Parathyroid adenoma (tissue), 2 donors: Measurements from ENCODE around the gene MARF1.
"Not testable (repeated sequence)": the region's sequence is repeated elsewhere in the genome, so short reads cannot be mapped to it uniquely, and the experiment has no call there.

ENCODE experiments used
- H2AFZ ChIP-seq: fragments of 300-600 bp; sonication (generic); one replicate; pipeline ENCODE4 v1.7.0; 2017; ENCODE audit warnings: antibody characterized with exemption, mild to moderate bottlenecking
- H3K27ac ChIP-seq: fragments of 300-600 bp; sonication (generic); one replicate; pipeline ENCODE4 v1.7.0; 2017
- H3K27me3 ChIP-seq: fragments of 300-600 bp; sonication (generic); one replicate; pipeline ENCODE4 v1.7.0; 2017; ENCODE audit warnings: low read length; ENCODE audit not compliant: control insufficient read depth, insufficient read depth
- H3K36me3 ChIP-seq: fragments of 300-600 bp; sonication (generic); one replicate; pipeline ENCODE4 v1.7.0; 2017; ENCODE audit warnings: low read length; ENCODE audit not compliant: control insufficient read depth, insufficient read depth
- H3K4me1 ChIP-seq: fragments of 300-600 bp; sonication (generic); one replicate; pipeline ENCODE4 v1.7.0; 2017; ENCODE audit warnings: control low read depth
- H3K4me2 ChIP-seq: fragments of 300-600 bp; sonication (generic); one replicate; pipeline ENCODE4 v1.7.0; 2017; ENCODE audit warnings: low read length
- H3K4me3 ChIP-seq: fragments of 300-600 bp; sonication (generic); one replicate; pipeline ENCODE4 v1.7.0; 2017; ENCODE audit warnings: low read depth, low read length
- H3K79me2 ChIP-seq: fragments of 300-600 bp; sonication (generic); one replicate; pipeline ENCODE4 v1.7.0; 2017; ENCODE audit warnings: control low read depth
- H3K9ac ChIP-seq: fragments of 300-600 bp; sonication (generic); one replicate; pipeline ENCODE4 v1.7.0; 2017; ENCODE audit warnings: mild to moderate bottlenecking
- H3K9me3 ChIP-seq: fragments of 300-600 bp; sonication (generic); one replicate; pipeline ENCODE4 v1.7.0; 2017; ENCODE audit warnings: low read length; ENCODE audit not compliant: control insufficient read depth
- TF ChIP-seq, protein P1 (sequence below): fragments of 300-600 bp; sonication (generic); IDR thresholded peaks from one replicate; pipeline ENCODE4 v1.7.0; 2017; ENCODE audit warnings: antibody characterized with exemption, mild to moderate bottlenecking
- donor health status: primary hyperparathyroidism.

The MARF1 gene

DNA sequence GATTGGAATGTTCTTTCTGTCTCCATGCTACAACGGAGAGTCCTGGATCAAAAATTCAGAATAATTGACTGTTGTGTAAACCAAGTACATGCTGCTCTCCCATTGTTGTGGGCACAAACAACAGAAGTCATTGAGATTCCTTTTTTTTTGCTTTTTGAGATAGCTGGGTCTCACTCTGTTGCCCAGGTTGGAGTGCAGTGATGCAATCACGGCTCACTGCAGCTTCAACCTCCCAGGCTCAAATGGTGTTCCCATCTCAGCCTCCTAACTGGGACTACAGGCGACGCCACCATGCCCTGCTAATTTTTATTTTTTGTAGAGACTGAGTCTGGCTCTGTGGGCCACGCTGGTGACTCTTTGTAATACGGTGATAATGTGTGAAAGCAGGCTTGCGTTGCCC lies 31.6 kb upstream of the MARF1 start:
- Histone ChIP-seq H3K9ac (no peak overlapping the region), H3K27me3 (no peaks in the 10 kb centered on the region), H3K4me3 (no peak overlapping the region), H3K4me1 (no peaks in the 10 kb centered on the region), H3K27ac (no peak overlapping the region), H3K4me2 (no peak overlapping the region), H3K79me2 (no peaks in the 10 kb centered on the region), H2AFZ (no peak overlapping the region), H3K9me3 (no peaks in the 10 kb centered on the region), H3K36me3 (no peaks in the 10 kb centered on the region)
- TF ChIP-seq, protein P1, sequence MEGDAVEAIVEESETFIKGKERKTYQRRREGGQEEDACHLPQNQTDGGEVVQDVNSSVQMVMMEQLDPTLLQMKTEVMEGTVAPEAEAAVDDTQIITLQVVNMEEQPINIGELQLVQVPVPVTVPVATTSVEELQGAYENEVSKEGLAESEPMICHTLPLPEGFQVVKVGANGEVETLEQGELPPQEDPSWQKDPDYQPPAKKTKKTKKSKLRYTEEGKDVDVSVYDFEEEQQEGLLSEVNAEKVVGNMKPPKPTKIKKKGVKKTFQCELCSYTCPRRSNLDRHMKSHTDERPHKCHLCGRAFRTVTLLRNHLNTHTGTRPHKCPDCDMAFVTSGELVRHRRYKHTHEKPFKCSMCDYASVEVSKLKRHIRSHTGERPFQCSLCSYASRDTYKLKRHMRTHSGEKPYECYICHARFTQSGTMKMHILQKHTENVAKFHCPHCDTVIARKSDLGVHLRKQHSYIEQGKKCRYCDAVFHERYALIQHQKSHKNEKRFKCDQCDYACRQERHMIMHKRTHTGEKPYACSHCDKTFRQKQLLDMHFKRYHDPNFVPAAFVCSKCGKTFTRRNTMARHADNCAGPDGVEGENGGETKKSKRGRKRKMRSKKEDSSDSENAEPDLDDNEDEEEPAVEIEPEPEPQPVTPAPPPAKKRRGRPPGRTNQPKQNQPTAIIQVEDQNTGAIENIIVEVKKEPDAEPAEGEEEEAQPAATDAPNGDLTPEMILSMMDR = no peak

DNA sequence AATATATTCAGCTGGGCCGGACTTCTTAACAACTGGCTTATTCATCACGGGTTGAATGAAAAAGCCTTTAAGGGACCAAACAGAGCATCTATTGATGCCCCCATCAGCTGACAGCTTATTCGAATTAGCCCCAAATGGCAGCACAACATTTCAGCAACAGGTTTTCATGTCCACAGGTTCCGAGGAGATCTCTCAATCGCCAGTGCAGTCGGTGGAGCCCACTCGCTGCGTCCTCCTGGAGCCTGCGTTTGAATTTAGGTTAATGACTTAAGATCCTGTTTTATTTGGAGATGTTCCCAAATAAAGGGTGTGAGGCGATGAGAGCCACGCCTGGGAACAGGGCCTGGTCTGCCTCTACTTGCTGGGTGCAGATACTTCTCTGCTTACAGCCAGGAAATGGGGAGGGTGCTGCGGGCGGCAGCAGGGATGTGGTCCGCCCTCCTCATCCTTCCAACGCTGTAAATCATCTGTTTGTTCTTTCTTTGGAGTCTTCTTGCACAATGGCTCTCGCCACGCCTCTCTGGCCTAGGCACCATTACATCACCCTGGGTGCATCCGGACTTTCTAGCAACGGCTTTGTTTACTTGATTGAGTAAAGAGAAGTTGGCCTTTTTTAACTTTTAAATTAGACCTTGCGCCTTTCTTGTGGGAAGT lies 29.7 kb upstream of the MARF1 start:
- Histone ChIP-seq H3K27me3 (no peaks in the 10 kb centered on the region), H3K79me2 (no peaks in the 10 kb centered on the region), H3K36me3 (no peaks in the 10 kb centered on the region), H3K4me3 (no peak overlapping the region), H3K4me1 (no peaks in the 10 kb centered on the region), H3K27ac (peak overlapping the region; percentile 71), H3K4me2 (no peak overlapping the region), H3K9me3 (no peaks in the 10 kb centered on the region), H3K9ac (no peak overlapping the region), H2AFZ (no peak overlapping the region)
- TF ChIP-seq, protein P1 = no peak

DNA sequence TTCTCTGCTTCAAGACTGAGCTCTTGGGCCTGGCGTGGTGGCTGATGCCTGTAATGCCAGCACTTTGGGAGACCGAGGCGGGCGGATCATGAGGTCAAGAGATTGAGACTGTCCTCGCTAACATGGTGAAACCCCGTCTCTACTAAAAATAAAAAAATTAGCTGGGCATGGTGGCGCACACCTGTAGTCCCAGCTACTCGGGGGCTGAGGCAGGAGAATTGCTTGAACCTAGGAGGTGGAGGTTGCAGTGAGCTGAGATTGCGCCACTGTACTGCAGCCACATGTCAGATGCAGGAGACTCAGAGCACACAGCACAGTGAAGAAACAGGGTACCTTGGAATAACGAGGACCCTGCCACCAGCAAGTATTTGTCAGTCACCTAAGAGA lies 29.2 kb upstream of the MARF1 start:
- not testable (repeated sequence) for H3K9ac ChIP-seq, H3K4me1 ChIP-seq, H3K9me3 ChIP-seq, H3K4me3 ChIP-seq, H2AFZ ChIP-seq, H3K4me2 ChIP-seq, H3K27me3 ChIP-seq, H3K79me2 ChIP-seq, H3K36me3 ChIP-seq
- H3K27ac ChIP-seq = peak overlapping the region; percentile 68

DNA sequence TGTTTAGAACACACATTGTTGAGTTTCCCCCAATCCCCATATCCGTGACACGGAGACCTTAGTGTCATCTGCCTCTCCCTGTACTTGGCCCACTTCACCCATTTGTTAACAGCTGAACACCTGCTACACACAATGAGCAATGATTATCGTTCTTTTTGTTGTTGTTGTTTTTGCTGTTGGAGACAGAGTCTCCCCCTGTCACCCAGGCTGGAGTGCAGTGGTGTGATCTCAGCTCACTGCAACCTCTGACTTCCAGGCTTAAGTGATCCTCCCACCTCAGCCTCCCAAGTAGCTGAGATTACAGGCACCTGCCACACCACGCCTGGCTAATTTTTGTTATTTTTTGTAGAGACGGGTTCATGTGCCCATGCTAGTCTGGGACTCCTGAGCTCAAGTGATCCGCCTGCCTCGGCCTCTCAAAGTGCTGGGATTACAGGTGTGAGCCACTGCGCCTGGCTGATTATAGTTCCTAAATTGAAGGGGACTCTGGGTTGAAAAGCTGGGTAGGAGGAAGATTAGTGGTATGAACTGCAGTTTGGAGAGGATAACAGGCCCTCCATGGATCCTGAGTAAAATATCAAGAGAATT lies 28.7 kb upstream of the MARF1 start:
- no peaks in the 10 kb centered on the region for H3K4me1 ChIP-seq
- TF ChIP-seq, protein P1 = no peak
- H3K36me3 ChIP-seq = no peaks in the 10 kb centered on the region
- H3K4me2 ChIP-seq = no peak overlapping the region
- no peaks in the 10 kb centered on the region for H3K27me3 ChIP-seq
- no peak overlapping the region for H3K4me3 ChIP-seq
- H3K27ac ChIP-seq = peak overlapping the region; percentile 68
- no peak overlapping the region for H3K9ac ChIP-seq
- no peak overlapping the region for H2AFZ ChIP-seq
- H3K9me3 ChIP-seq = no peaks in the 10 kb centered on the region
- H3K79me2 ChIP-seq = no peaks in the 10 kb centered on the region

DNA sequence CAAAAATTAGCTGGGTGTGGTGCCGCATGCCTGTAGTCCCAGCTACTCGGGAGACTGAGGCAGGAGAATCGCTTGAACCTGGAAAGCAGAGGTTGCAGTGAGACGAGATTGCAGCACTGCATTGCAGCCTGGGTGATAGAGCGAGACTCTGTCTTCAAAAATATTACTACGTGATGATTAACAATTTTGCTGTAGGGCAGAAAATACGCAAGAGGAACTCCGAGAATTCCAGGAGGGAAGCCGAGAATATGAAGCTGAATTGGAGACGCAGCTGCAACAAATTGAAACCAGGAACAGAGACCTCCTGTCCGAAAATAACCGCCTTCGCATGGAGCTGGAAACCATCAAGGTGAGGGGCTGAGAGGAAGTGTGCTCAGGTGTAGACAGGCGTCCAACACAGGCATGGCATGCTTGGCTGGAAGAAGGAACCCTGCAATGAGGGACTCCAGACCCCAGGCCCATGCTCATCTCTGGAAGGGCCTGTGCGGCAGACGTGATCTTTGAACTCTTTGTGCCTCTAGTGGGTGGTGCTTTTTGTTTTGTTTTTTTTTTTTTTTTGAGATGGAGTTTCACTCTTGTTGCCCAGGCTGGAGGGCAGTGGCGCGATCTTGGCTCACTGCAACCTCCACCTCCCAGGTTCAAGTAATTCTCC lies 24.3 kb upstream of the MARF1 start:
- TF ChIP-seq, protein P1 = no peak
- Histone ChIP-seq H3K4me1 (no peaks in the 10 kb centered on the region), H3K79me2 (peaks cover 4% of the 10 kb centered on the region), H3K27ac (no peak overlapping the region), H3K4me3 (no peak overlapping the region), H3K9me3 (no peaks in the 10 kb centered on the region), H3K36me3 (no peaks in the 10 kb centered on the region), H3K27me3 (no peaks in the 10 kb centered on the region), H3K9ac (no peak overlapping the region), H3K4me2 (no peak overlapping the region), H2AFZ (no peak overlapping the region)
